HG03558 (cell line): ENCODE measurements around the gene FAF2.

Source experiments
- ATAC-seq: cut with Tn5 transposase; IDR thresholded peaks from one replicate; pipeline ENCODE4 v1.9.1; 2021; ENCODE audit warnings: moderate number of reproducible peaks; ENCODE audit not compliant: unreplicated experiment; ENCODE audit errors: extremely low read depth

The FAF2 gene

DNA sequence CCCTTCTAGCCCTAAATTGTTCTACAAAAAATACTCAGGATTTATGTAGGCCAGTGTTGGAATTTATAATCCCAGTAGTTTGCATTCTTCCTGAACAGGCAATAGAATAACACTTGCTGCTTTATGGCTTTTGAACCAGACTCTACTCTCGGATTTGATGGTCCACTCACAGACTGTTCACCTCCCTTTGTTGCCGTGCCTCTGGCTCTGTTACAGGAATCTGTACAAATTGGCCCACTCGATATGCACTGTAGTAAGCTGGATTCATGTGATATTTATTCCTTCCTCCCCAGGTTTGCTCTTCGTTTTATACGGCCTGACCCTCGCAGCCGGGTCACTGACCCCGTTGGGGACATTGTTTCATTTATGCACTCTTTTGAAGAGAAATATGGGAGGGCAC, 43.7 kb downstream of the FAF2 start:
- no peak for ATAC-seq

DNA sequence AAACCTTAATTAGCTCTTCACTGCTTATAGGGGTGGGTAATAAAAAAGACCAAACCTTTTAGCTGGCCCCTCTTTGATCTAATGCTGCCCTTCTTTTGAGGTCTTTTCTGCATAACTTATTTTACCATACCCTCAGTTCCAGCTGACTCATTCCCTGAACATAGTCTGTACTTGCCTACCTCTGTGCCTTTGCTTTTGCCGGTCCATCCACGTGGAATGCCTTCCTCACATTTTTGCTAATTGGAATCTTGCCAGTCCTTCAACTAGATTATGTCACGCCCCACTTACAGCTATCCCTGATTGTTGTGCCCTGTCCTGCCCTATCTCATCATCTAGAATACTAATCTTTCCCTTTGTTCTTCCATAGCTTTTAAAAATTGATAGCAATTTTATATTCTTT, 44.2 kb downstream of the FAF2 start:
- no peak for ATAC-seq

DNA sequence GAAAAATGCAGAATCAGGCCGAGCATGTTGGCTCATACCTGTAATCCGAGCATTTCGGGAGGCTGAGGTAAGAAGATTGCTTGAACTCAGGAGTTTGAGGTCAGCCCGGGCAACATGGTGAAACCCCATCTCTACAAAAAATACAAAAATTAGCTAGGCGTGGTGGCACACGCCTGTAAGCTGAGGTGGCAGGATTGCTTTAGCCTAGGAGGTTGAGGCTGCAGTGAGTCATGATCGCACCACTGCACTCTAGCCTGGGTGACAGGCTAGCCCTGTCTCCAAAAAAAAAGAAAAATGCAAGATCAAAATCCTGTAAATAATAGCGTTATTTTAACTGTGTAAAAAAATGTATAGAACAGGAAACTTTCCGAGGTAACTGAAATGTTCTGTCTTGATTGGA, 49.7 kb downstream of the FAF2 start:
- ATAC-seq, result no peak

- no peak for ATAC-seq
Observed at GRCh38 chr5:176499273-176499672, 51.1 kb downstream of the FAF2 start.

DNA sequence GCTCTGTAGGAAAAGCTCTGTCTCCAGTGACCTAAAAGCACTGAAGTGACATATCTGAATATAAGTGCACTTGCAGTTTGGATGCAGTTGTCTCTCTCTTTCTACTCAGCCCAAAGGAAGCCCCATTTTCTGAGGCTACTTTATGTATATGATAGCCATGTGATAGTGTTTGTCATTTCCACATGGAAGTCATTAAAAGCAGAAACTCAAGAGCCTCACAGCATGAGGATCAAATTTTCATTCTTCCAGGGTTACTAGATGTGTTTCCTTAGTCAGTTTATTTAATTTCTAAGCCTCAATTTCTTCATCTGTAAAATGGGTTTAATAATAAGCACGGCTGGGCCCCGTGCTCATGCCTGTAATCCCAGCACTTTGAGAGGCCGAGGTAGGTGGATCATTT, 52.3 kb downstream of the FAF2 start:
- no peak for ATAC-seq

- no peak for ATAC-seq
Observed at GRCh38 chr5:176501333-176501732, 53.1 kb downstream of the FAF2 start.

- no peak for ATAC-seq
Observed at GRCh38 chr5:176503496-176503895, 55.3 kb downstream of the FAF2 start.

GRCh38 chr5:176507911-176508310, 59.7 kb downstream of the FAF2 start:
- ATAC-seq, result no peak

DNA sequence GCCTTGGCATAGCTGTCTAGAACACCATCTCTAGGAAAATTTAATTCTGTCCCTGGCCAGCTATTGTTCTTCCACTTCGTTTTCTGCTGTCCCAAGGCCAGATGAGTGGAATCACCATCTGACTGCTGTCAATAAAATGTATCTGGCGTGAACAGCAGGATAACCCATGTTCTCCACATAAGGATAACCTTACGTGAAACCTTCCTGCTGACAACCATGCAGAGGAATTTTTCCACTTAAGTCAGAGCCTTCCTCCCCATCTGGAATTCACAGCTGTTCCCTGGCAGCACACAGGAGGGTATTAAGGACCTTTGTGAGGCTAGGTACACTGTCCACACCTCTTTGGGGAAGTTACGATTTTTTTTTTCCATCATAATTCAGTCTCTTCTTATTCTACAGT, 60.4 kb downstream of the FAF2 start:
- ATAC-seq, result no peak

DNA sequence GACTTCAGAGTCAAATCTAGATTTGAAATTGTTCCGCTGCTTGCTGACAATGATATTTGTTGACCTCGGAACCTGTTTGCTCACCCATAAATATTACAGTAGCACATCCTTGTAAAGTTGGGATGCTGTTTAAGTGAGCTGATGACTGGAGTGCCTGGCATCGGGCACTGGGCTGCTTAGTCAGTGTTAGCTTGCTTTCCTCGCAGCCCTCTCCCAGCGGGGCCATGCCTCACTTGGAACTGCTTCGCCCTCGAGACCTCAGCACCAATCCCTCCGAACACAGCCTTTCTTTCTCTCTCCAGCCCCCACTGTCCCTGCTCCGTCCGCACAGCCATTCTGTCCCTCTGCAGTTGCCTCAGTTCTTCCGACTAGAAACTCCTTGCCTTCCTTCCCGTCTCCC, 65.6 kb downstream of the FAF2 start:
- no peak for ATAC-seq

DNA sequence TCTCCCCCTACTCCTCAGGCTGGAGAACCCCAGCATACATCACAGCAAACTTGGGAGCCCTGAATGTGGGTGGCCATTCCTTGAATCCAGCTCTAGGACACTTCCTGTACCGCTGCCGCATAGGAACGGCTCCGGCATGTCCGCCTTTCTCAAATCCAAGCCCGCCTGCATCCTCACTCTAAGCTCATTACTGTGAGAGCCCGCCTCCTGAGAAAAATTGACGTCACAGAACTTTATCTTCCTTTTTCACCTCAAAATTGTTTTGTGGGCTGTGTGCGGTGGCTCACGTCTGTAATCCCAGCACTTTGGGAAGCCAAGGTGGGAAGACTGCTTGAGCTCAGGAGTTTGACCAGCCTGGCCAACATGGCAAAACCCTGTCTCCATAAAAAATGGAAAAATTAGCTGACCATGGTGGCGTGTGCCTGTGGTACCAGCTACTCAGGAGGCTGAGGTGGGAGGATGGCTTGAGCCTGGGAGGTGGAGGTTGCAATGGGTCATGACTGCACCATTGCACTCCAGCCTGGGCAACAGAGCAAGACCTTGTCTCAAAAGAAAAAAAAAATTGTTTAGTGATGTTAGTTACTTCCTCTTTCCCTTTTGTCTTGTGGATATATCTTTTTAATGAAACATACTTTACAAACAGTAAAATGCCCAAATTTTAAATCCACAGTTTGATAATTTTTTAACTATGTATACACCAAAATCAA, 66.2 kb downstream of the FAF2 start:
- ATAC-seq, result no peak

- ATAC-seq, result no peak
Observed at GRCh38 chr5:176515396-176515795, 67.2 kb downstream of the FAF2 start.

- no peak for ATAC-seq
Observed at GRCh38 chr5:176517053-176517661, 69.0 kb downstream of the FAF2 start.

- ATAC-seq, result no peak
Observed at GRCh38 chr5:176519810-176520720, 71.9 kb downstream of the FAF2 start.

DNA sequence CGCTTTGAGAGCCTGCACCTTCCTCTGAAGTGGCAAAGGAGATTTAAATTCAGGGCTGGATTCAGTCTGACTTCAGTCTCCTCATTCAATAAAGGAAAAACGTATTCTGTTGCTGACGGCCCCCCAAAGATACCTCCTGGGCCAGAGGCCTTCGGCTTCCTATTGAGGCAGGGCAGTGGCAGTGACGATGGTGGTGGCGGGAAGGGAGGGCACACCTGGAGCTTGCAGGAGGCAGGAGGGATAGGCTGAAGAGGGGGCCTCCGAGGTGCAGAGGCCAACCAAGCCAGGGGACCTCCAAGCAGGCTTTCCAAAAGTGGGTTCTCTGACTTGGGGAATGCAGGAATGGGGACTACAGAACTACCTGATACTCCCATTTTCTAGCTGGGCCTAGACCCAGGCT, 73.1 kb downstream of the FAF2 start:
- ATAC-seq, result no peak

DNA sequence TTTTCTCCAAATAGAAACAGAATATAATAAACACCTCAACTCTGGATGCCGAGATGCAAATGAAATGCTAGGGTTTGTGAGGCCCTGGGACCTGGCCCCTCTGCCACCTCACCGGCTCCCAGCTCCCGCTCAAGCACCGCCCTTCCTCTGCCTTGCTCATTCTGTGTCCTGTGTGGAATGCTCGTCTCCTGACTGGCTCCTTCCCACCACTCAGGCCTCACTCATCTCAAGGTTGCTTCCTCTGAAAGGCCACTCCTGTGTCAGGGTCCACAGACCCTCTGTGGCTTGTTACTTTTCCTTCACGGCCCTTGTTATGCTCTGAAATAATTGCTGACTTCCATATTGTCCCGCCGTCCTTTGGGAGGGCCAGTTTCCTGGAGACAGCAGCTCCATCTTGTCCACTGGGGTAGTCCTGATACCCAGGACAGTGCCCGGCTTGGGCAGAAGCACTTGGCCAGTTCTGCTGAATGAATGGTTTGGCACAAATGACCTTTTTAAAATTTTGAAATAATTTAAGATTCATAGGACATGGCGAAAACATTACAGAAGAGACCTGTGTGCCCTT, 73.6 kb downstream of the FAF2 start:
- ATAC-seq, result no peak

- ATAC-seq, result no peak
Observed at GRCh38 chr5:176524138-176524537, 76.0 kb downstream of the FAF2 start.

- no peak for ATAC-seq
Observed at GRCh38 chr5:176524987-176525386, 76.8 kb downstream of the FAF2 start.

GRCh38 chr5:176525677-176526076, 77.5 kb downstream of the FAF2 start:
- no peak for ATAC-seq

- ATAC-seq, result no peak
Observed at GRCh38 chr5:176526462-176526861, 78.3 kb downstream of the FAF2 start.
